ENCODE measurements around the gene SSH2. TPM values are rescaled to one million over a fixed set of nuclear protein-coding genes. Genes with fewer than 3 reads are reported as not detected.
A peak's percentile ranks its signal among the peaks of the same experiment; 100 is the strongest.

The SSH2 gene
- total RNA-seq, 1 experiment from 2014 or later: 14.6 TPM

- WGBS (ENCODE audit: extremely low coverage, insufficient read length, low lambda C conversion rate): no CpG with 5 or more reads among the region's 2 CpGs
These were observed 230.7 kb downstream of the SSH2 start for GRCh38 chr17:29699283-29699682.

More at GRCh38 chr17:29699283-29699682, 230.7 kb downstream of the SSH2 start:
- Histone ChIP-seq H2BK20ac (ENCODE audit: low read depth, low read length, poor library complexity, severe bottlenecking) (no peak overlapping the region), H2AK5ac (ENCODE audit: insufficient read length, low read length) (no peak overlapping the region), H3K23ac (ENCODE audit: insufficient read length, low read depth, low read length) (no peak overlapping the region), H3K9ac (ENCODE audit: extremely low read depth, insufficient read length, low read length) (no peak overlapping the region), H3K4me1 (ENCODE audit: insufficient read depth, low read length) (no peaks in the 10 kb centered on the region), H3T11ph (ENCODE audit: low read length) (no peak overlapping the region), H2BK15ac (ENCODE audit: low read depth, low read length) (no peak overlapping the region), H3K23me2 (ENCODE audit: insufficient read length, low read depth, low read length, poor library complexity, severe bottlenecking) (no peaks in the 10 kb centered on the region), H3K79me2 (ENCODE audit: insufficient read depth, low read length) (no peaks in the 10 kb centered on the region), H4K8ac (replicated peaks; ENCODE audit: insufficient read length, low read depth, low read length) (no peak overlapping the region), H2AFZ (ENCODE audit: low read length) (no peak overlapping the region), H3K4me2 (ENCODE audit: insufficient read depth, insufficient read length, low read length) (no peak overlapping the region), H3K56ac (ENCODE audit: insufficient read length, low read depth, low read length) (no peak overlapping the region), H2BK120ac (ENCODE audit: low read depth, low read length, poor library complexity, severe bottlenecking) (no peak overlapping the region), H3K4ac (ENCODE audit: low read depth, low read length) (no peak overlapping the region), H4K20me1 (ENCODE audit: control insufficient read depth, insufficient read depth, insufficient read length) (no peaks in the 10 kb centered on the region), H3K27ac (ENCODE audit: insufficient read length, low read depth, low read length) (no peak overlapping the region), H2BK12ac (ENCODE audit: insufficient read length, low read depth, low read length) (no peak overlapping the region), H2BK5ac (ENCODE audit: insufficient read length, low read length) (no peak overlapping the region), H3K18ac (ENCODE audit: insufficient read length, low read depth, low read length) (no peak overlapping the region), H3K79me1 (ENCODE audit: insufficient read depth, low read depth, low read length, poor library complexity, severe bottlenecking) (no peaks in the 10 kb centered on the region), H4K91ac (ENCODE audit: insufficient read length, low read depth, low read length) (no peak overlapping the region), H3K27me3 (ENCODE audit: insufficient read depth, low read length) (no peaks in the 10 kb centered on the region), H3K14ac (ENCODE audit: insufficient read depth, low read length) (no peak overlapping the region), H4K5ac (ENCODE audit: insufficient read length, low read depth, low read length) (no peak overlapping the region), H3K9me3 (ENCODE audit: control insufficient read depth, low read depth, low read length) (no peaks in the 10 kb centered on the region)
- Mint-ChIP-seq H3K27ac (0 out of 7 replicates have a peak overlapping the region, but pooled peaks of 1 of the 3 experiments have one; percentile 27), H3K9me3 (no peaks in the 10 kb centered on the region), H3K36me3 (ENCODE audit: insufficient read depth in 1 of 3, low read depth in 3 of 3) (peaks cover 0 to 9% (median 0%) of the 10 kb centered on the region in 3 experiments; a peak in 2 of 7 replicates), H3K4me3 (no peak overlapping the region), H3K4me1 (no peaks in the 10 kb centered on the region), H3K27me3 (ENCODE audit: low read depth) (no peaks in the 10 kb centered on the region)
- TF ChIP-seq, protein P1, sequence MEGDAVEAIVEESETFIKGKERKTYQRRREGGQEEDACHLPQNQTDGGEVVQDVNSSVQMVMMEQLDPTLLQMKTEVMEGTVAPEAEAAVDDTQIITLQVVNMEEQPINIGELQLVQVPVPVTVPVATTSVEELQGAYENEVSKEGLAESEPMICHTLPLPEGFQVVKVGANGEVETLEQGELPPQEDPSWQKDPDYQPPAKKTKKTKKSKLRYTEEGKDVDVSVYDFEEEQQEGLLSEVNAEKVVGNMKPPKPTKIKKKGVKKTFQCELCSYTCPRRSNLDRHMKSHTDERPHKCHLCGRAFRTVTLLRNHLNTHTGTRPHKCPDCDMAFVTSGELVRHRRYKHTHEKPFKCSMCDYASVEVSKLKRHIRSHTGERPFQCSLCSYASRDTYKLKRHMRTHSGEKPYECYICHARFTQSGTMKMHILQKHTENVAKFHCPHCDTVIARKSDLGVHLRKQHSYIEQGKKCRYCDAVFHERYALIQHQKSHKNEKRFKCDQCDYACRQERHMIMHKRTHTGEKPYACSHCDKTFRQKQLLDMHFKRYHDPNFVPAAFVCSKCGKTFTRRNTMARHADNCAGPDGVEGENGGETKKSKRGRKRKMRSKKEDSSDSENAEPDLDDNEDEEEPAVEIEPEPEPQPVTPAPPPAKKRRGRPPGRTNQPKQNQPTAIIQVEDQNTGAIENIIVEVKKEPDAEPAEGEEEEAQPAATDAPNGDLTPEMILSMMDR (conservative IDR thresholded peaks at IDR 0.05): no peak
- DNase-seq: no peak

Measured in H9 (cell line).